CD4-positive, alpha-beta T cell treated with Interleukin-4 for 4 hours (primary cell): ENCODE results near the gene ATG3.
"Not testable (repeated sequence)": the region's sequence is repeated elsewhere in the genome, so short reads cannot be mapped to it uniquely, and the experiment has no call there.

ENCODE experiments used
- DNase-seq: peaks from one replicate; pipeline ENCODE4 v3.0.0-alpha.2; 2020

ATG3 gene

DNA sequence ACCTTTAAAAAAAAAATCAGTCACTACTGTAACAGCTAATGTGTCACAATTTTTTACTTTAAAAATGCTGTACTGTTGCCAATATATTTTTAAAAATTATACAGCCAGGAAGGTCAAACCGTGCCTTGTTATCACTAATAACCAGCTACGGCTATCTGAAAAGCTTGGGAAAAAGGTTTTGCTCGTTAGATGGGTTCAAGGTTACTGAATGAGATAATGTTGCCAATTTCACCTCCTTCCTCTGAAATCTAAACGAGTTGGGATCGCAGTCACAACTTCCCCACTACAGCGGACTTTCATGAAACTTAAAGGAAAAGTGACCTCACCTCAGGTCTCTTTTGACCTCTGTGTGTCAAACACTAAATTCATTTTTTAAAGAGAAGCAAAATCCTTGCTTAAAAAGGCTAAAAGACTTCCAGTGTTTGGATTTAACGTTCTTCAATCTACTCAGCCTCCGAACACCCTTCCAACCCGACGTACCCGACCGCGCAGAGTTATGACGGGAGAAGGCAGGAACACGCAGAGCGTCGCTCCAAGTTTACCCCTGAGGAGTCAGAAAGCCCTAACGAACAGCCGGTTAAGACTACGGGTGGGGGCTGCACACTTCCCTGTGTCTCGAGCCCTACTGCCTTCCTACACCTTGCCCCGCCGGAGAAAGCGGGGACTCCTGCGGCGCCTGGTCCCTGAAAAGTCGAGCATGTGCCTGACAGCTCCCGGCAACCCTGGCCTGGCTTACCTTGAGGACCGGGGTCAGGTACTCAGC is 860 bp downstream of the ATG3 start:
- DNase-seq = peak; percentile 61

DNA sequence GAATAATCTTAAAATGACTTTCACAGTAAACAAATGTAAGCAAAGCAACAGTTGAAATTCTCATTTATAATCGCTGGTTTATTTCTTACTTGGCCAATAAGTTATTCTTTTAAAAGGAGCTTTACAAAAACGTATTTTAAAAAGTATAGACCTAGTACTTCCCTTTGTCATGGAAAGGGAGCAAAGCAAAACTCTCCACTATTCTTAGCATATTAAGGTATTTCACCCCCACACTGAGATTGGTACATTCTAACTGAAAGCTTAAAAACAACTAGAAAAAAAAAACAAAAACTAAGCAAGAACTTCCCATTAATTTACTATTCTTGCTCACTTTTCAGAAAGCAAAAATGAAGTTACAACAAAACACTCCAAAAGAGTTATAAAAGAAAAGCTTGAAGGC is 1.5 kb downstream of the ATG3 start:
- DNase-seq = no peak

DNA sequence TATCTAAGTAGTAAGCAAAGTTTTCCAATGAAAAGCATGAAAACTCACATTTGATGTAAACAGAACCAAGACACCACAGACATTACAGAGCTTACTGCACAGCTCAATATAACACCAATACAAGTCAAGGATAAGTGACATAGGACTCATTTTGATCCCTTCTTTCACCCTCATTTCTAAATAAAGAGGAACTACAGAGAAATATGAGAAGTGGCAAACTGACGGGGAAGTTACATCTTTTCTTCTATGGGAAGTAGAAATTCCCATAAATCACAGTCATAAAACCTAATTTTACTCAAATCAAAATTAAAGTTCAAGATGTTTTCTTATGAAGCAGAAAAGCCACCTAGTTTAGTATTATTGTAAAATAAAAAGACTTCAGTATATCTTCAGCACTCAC is 3.8 kb downstream of the ATG3 start:
- DNase-seq = no peak

DNA sequence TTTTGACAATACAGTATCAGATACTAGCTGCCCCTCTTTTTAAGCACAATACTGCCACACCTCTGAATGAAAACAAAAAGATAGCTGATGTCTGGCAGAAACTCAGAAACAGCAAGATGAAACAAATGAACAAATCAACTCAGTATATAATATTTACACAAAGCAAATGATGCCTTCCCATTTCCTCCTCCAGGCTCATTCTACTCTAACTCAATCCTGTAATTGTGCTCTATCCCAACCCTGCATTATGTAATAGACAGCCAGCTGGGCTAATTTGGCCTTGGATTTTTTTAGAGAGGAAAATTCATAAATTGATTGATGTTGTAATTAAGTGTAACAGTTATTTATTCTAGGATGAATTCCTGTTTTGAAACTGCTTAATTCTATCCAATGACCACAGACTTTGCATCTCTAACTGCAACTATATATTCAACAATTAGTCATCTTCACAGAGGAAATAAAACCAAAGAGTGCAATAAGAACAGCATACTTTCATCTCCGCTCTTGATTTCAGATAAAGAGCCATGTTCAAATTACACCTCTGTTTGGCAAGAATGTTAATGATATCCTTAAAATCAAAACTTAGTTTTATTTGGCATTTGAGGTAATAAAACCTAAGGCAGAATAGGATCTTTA is 6.1 kb downstream of the ATG3 start:
- peak; percentile 17 for DNase-seq

DNA sequence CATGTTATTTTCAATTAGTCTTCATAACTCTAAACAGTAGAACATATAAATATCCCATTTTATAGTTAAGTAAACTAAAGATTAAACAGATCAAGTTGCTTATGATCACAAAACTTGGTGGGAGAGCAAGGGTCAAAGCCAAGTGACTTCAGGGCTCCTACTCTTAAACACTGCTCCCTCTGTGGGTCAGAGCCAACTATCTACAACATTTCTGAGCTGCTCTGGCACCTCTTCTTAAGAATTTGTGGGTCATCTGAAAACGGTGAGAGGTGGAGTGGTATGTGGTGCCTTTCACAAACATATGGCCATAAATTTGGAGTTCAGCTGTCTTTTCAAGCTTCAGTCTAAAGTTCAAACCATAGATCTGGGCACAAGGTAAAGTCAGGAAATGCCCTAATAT is 10.9 kb downstream of the ATG3 start:
- no peak for DNase-seq

DNA sequence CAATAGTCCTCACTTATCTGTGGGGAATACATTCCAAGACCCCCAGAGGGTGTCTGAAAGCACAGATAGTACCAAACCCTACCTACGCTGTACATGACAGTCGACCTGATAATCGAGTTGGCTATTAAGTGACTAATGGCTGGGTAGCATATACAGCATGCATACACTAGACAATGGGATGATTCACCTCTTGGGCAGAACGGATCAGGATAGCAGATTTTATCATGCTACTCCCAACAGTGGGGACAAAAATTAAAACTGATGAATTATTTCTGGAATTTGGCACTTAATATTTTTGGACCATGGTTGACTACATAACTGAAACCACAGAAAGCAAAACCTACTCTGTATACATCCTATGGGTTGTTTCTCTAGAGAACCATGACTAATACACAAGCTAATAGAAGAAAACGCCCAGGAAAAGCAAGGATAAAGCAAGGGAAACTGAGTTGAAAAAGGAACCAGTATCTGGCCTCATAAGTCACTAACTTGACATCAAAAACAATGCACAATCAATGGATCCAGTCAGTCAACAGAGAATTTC is 15.5 kb downstream of the ATG3 start:
- DNase-seq = no peak

DNA sequence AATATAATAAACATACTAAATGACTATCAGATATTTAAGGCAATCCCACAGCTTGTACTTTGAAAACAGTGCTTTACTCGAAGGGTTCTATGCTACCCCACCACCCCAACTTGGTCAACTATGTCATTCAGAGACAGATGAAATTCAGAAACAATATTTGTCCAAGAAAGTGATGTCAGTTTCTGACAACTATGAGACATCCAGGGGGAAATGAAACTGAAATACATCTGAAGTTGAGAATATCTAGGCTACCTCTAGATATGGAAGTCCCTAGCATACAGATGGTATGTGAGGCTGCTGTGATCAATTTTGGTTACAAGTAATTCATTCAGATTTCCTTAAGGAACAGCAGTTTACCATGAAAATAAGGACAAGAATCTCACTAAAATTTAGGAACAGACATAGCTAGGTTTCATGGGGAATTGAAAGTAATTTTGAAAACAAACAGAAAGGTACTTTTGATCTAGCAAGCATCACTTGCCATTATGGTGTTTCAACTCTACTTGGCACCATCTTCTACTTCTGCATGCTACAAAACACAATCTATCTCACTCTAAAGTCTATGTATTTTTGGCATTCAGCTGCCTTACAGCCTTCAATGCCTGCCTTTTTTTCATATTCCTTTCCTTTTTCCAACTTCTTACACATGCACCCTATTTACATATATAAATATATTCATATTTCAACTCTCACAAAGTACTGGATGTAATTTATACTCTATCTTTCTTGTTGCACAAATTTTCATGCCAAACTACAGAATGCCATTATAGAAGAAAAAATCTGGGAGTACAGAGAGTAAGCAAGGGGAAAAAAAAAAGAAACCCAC is 21.7 kb downstream of the ATG3 start:
- DNase-seq = no peak

DNA sequence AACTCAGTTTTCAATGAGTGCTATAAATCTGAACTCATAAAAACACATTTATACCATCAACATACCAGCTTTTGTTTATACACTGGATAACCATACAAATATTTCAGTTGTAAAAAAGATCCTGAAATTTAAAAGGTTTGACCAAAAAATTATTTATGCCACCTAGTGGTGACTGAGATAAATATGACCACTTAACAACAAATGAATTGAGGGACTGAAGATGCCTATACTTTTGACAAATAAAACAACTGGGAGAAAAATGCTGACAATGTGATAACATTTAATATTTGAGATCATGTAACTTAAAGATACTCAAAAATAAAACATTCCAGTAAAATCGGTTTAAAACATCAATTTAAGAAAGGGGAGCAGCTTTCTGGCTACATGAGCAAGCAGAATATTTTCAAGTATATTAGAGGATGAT is 30.4 kb downstream of the ATG3 start:
- peak; percentile 36 for DNase-seq

DNA sequence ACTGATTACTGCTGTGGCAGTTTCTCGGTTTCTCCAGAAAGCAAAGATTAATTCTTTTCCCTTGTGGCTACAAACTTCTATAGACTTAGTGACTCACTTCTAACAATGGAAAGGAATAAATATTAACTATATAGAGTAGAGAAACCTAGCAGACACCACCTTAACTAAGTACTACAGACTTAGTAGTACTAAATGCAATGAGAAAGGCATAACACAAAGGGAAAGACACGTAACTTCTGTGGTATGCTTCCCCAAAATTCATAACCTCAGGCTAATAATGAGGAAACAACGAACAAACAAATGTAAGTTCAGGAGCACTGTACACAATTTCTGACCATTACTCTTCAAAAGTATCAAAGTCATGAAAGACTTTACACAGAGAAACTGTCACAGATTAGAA is 31.2 kb downstream of the ATG3 start:
- no peak for DNase-seq

DNA sequence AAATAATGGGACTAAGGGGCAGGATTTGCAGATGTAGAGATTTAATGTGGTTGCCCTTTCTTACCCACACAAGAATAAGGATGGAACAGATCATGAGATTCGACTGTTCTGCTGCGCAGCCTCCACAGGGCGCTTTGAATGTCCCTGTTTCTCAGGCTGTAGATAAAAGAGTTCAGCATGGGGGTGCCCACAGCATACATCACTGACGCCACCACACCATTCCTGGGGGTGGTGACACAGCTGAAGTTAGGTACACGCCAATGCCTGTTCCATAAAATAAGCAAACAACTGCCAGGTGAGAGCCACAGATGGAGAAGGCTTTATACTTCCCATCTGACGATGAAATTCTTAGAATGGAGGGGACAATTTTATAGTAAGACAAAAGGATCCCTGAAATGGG is 37.6 kb downstream of the ATG3 start:
- DNase-seq = not testable (repeated sequence)

DNA sequence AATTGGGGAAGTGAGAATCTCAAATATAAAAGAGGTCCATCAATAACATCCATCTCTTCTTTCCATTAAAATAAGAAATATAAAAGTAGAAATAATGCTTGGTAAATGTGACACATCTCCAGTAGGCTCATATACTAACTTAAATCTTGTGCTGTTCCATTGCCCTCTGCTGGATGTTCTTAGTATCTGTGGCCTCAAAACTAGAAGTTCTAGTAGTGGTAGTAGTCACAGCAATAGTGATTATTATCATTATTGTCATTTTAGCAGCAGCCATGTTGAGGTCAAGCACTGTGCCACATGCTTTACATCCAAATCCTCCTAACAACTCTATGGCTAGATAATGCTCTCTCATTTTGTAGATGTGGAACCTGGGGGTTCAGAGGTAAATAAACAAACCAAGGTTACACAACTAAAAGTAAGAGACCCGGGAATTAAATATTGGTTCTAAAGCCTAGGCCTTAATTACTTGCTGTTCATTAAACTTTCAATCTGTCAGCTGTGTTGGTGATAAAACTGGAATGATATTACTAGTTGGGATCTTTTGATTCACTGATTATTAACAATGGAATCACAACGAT is 42.2 kb downstream of the ATG3 start:
- peak; percentile 71 for DNase-seq

DNA sequence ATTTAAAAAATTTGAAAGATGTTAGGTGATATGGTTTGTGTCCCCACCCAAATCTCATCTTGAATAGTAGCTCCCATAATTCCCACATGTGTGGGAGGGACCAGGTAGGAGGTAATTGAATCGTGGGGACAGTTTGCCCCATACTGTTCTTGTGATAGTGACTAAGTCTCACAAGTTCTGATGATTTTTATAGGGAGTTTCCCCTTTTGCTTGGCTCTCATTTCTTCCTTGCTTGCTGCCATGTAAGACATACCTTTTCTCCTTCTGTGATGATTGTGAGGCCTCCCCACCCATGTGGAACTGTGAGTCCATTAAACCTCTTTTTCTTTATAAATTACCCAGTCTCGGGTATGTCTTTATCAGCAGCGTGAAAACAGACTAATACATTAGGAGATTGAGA is 42.8 kb downstream of the ATG3 start:
- not testable (repeated sequence) for DNase-seq

DNA sequence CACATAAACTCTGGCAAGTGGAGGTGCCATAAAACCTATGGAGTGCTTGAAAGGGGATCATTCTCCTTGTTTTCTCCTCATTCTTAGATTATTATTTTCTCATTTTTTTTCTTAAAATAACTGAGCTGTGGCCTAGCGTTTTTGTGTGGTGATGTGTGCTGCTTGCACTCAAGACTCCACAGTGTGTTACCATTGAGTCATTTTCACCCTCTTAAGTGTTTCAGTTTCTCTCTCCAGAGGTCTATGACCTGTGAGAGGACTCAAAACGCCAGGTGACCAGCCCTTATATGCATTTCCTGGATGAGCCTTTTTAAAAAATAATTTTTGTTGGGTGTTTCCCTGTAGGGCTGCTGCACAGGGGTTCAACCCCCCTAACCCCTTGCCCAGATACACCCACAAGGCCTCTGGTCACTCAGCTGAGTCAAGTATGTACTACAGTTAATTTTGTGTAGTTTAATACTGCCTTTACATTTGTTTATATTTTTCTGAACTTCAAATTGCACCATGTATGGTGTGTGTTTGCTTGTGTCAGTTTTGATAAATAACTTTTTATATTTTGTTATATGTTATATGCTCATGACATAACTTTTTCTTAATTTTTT is 47.1 kb downstream of the ATG3 start:
- DNase-seq = peak; percentile 27

DNA sequence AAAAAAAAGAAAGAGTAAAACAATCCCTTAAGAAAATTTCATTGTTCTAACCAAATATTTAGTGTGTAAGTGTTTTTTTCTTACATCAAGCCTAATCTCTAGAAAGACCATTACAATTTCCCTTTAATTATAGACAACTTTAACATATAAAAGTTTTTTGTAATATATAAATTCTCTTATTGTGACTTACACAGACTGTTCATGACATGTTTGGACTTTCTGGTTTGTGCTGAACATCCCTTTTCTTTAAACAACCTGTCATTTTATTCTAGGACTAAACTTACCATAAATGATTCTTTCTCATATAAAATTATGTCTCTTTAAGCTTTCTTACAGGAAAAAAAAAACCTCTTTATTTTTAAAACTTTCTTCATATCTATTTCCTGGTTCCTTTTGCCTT is 49.4 kb downstream of the ATG3 start:
- no peak for DNase-seq

DNA sequence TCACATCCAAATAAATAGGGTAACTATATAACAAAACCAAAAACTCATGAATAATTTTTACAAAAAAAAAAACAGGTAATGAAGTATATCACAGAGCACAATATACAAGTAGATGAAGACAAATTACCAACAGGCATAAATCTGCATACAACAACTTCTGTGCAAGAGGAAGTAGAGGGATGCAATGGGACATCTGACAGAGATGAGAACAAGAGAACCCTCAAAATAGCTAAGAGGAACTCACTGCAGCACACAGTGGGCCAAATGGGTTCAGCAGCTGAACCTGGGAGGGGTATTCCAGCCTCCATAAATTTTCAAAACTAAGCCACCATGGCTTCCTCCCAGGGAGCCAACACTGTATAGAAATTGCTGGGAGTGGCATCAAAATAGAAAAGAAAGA is 52.9 kb downstream of the ATG3 start:
- no peak for DNase-seq

DNA sequence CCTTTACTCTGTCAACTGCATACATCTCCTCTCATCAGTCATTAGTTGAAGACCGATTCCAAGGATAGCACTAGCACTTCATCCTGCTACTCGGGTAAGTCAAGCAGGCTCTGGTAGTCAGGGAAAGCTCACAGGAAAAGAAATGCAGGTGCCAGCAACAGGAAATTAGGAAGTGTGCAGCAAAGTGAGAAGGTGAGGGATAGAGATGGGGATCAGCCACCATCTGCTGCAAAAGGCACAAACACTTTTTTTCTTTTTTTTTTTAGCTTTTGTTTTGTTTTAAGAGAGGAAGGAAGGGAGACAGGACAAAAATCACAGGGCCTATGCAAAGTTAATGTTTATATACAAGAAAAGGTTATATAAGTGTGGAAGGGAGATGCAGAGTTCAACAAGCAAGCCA is 53.5 kb downstream of the ATG3 start:
- DNase-seq = no peak

DNA sequence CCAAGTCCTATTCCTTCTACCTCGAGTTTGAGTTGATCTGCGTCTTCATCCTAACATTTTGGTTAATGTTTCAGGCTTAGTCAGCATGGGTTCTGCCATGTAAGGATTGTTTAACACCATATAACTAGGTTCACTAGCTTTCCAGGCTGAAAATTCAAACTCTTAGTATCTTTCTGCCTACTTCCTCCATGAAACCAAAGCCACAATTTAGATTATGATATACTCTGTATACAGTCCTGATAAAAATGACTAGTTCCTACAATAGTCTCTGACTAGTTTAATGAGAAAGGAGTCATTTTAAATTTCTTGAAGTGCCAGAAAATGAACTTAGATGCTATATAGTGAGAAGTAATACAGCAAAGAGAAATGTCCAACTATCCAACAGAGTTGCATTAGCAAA is 55.9 kb downstream of the ATG3 start:
- DNase-seq = no peak

DNA sequence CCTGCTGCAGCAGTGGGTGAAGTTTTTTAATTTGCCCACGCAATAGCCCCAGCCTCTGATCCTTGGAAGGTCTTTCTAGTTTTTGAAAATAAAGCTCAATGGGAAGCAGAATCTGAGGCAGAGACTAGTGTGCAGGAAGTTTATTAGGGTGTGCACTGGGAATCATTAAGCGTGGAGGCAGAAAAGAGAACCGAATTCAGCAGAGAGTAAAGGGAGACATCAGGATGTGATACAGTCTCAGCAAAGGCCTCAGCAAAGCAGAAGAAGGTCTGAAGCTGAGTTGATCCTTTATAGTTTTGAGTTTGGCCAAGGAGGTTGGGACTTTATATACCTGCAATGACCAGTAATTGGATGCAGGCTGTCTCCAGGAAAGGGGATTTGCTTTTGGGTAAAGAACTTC is 57.6 kb downstream of the ATG3 start:
- no peak for DNase-seq

DNA sequence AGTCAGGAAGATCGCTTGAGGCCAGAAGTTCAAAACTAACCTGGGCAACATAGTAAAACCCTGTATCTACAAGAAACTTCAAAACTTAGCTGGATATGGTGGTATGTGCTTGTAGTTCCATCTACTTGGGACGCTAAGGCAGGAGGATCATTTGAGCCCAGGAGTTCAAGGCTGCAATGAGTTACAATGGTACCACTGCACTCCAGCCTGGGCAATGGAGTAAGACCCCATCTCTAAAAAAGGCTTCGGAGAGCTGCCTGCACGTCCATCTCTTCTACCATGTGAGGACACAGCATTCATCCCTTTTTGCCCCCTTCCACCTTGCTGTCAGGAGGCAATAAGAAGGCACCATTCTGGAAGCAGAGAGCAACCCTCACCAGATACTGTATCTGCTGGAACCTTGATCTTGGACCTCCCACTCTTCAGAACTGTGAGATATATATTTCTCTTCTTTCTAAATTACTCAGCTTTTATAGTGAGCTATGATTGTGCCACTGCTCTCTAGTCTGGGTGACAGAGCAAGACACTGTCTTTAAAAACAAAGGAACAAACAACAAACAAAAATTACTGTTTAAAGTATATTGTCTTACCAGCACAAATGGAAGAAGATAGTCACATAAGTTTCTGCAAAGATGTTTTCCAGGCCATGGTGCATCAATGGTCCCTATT is 58.3 kb downstream of the ATG3 start:
- DNase-seq = no peak

DNA sequence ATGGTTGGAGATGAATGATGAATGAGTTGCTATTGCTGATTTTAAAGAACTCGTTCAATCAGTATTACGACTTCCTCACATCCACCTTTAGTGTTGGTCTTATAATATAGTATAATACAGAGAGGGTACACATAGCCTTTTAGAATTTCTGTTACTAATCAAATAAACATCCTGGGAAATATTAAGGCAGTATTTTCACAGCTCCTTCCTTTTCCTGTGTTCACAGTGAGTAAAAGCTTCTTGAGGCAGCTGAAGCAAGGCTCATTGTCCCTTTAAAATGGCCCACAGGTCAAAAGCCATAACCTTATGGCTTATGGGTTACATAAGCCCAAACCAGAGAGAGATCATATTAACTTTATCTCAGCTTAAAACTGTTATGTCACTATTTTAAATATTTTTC is 61.1 kb downstream of the ATG3 start:
- DNase-seq = no peak

DNA sequence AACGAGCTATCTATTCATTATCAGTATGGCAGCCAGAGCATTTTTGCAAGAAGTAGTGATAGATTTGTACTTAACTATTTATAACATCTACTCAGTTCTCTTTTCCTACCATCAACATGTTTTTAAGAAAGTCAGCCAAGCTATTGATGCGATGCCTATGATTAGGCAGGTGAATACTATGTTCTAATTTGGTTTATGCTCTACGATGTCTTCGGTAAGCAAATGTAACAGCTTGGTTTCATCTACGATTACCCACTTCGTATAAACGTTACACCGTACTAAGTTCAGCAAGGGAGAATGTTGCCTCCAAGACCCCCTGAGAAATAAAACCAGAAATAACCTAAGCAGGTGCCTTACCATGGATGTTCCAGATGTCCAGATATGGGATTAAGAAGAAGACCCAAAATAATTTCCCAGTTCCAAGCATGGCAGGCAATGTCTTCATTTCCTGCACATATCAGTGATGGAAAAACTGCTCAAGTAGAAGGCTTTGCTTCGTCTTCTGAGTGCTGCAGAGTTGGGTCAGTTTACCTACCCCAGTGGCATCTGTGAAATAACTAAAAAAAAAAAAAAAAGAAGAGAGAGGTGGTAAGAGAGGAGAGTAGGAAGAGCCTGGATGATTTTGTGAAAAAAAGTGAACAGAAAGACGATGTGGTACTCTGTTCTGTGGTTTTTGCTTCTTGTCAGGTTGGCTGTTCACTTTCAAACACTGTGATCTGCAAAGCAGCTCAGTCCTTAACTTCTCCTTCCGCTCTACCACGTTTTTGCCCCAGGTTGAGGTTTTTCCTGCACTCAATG is 62.6 kb downstream of the ATG3 start, which contains the start of gene BTLA:
Gene BTLA (minus strand): TSS at position 559 of the 798 bp plus-strand sequence. CDS start 114 bp downstream, at position 445.
- DNase-seq = peak; percentile 42
